CMK (cell line): ENCODE results near the gene RIPOR1.
"Not testable (repeated sequence)": the region's sequence is repeated elsewhere in the genome, so short reads cannot be mapped to it uniquely, and the experiment has no call there.

Experiments used
- DNase-seq: peaks from one replicate; pipeline ENCODE4 v3.0.0-alpha.2; 2010; ENCODE audit warnings: low read depth

Gene RIPOR1, protein sequence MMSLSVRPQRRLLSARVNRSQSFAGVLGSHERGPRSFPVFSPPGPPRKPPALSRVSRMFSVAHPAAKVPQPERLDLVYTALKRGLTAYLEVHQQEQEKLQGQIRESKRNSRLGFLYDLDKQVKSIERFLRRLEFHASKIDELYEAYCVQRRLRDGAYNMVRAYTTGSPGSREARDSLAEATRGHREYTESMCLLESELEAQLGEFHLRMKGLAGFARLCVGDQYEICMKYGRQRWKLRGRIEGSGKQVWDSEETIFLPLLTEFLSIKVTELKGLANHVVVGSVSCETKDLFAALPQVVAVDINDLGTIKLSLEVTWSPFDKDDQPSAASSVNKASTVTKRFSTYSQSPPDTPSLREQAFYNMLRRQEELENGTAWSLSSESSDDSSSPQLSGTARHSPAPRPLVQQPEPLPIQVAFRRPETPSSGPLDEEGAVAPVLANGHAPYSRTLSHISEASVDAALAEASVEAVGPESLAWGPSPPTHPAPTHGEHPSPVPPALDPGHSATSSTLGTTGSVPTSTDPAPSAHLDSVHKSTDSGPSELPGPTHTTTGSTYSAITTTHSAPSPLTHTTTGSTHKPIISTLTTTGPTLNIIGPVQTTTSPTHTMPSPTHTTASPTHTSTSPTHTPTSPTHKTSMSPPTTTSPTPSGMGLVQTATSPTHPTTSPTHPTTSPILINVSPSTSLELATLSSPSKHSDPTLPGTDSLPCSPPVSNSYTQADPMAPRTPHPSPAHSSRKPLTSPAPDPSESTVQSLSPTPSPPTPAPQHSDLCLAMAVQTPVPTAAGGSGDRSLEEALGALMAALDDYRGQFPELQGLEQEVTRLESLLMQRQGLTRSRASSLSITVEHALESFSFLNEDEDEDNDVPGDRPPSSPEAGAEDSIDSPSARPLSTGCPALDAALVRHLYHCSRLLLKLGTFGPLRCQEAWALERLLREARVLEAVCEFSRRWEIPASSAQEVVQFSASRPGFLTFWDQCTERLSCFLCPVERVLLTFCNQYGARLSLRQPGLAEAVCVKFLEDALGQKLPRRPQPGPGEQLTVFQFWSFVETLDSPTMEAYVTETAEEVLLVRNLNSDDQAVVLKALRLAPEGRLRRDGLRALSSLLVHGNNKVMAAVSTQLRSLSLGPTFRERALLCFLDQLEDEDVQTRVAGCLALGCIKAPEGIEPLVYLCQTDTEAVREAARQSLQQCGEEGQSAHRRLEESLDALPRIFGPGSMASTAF

DNA sequence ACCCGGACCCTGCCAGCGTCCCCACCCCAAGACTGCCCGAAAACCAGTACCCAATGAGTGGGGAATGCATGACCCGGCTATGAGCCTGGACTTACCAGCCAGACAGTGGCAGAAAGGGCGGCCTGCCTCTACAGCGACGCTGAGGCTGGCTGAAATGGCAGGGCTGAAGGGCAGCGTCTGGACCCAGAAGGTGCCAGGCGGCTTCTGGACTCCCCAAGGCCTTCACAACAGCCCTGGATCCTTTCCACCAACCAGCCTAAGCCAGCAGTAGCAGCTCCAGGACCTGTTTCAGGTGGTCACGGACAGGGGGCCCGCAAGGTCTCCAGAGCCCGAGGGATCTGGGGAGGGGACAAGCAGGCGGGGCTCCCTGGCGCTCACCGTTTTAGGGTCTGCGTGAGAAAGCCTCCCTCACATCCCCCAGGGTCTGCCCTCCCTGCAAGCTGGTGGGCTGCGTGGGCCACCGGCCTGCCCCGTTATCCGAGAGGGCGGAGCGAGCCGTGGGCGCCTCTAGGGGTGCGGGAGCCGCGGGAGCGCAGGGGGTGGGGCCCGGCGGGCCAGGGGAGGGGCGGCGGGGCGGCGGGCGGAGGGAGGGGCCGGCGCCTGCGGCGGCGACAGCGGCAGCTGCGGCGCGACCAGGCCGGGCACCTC is at the start of gene RIPOR1:
RIPOR1 (plus strand) TSS at position 608 of the 648 bp plus-strand sequence. CDS start 9,618 bp downstream, outside the sequence.
- DNase-seq: no peak

GRCh38 chr16:67480833-67481560 is 47.6 kb upstream of the RIPOR1 start, which contains the start of gene ATP6V0D1:
ATP6V0D1 (minus strand) TSS chr16:67481157; CDS start chr16:67481086, 71 bp downstream.
- DNase-seq: peak; percentile 96

DNA sequence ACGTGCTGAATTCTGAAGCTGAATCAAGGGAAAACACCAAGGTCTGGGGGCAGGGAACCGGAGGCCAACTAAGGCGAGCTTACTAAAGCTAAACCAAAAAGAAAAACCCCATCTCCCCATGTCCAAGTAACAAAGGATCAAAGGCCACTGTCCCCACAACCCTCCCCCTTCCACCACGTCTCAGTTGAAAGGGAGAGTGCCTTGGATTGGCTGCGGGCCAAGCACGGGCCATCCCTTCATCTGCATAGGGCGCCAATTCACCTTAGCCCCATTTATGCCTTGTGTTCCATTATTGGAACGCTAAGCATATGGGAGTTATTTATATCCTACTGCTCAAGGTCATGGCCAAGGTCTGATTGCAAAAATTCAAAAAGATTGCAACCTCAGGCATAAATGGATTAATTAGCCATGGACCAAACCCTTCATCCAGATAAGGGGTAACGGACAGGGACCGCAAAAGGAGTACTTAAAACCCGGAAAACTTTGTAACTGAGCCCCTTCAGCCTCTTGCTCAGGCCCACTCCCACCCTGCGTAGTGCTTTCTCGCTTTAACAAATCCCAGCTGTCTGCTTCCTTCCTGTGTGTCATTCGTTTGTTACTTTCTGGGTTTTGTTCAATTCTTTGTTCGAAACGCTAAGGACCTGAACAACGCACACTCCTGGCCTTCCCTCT is 46.9 kb upstream of the RIPOR1 start:
- DNase-seq: peak; percentile 43

DNA sequence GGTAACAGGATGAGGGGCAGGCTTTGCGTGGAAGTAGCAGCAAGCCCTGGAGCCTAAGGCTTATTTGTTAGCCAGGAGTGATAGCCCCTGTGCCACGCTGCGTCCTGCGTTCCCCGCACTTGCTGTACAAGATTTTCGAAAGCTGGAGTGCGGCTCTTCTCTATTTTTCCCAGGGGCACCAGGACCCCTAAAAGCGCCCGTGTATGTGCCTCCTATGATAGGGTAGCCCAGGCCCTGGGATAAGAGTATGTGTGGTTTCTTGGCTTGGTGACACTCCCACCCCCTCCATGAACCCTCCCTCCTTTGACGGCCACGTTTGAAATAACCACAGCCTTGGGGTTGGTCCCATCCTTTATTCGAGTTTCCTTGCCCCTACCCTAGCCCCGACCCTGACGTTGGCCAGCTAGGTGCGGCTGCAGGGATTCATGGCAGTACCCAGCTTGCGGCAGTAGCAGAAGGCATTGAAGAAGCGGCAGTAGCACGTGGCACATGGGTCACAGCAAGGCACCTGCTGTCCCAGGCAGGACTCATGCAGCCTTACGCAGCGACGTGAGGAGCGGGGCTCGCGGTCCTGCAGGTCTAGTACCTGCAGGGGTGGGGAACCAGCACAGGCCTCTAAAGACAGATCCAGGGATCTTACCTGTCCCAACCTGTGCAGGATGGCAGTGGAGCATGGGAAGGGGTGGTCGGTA is 46.2 kb upstream of the RIPOR1 start:
- DNase-seq: no peak

DNA sequence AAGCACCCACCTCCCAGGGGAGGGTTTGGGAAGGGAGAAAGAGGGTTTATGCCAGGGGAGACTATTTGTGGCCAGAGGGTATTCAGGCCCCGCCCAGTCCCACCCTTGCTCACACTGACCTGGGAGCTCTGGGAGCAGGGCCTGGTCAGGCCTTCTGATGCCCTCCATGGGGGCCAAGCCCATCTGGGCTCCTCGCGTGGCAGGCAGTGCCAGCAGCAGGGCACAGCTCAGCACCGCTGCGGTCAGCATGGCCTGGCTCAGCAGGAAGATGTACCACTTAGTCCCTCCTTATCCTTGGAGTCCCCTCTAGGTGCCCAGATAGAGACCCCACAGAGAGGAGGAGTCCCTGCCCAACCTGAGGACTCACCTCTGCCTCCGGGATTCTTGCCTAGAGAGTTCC is 45.5 kb upstream of the RIPOR1 start, which contains the start of gene AGRP:
AGRP (minus strand) TSS at position 398 of the 400 bp plus-strand sequence; CDS start at position 249, 149 bp downstream.
- no peak for DNase-seq

GRCh38 chr16:67483731-67484525 is 44.7 kb upstream of the RIPOR1 start:
- no peak for DNase-seq

DNA sequence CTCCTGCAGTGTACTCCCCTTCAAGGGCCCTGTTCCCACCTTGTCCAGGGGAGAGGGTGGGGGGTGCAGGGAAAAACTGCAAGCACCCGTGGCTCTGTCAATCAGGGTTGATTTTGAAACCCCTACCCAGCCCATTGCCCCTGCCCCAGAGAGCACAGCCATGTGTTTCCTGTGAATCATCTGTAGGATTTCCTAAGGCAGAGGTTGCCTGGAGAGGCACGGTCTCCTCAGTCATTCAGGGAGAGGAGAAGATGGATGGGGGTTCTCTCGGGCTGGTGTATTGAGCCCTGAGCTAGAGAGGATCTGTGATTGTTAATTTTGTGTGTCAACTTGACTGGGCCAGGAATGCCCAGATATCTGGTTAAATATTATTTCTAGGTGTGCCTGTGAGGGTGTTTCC is 41.8 kb upstream of the RIPOR1 start:
- no peak for DNase-seq

- not testable (repeated sequence) for DNase-seq
These were observed 41.1 kb upstream of the RIPOR1 start for GRCh38 chr16:67487561-67487960.

GRCh38 chr16:67489401-67490083 is 39.1 kb upstream of the RIPOR1 start:
- DNase-seq: no peak

GRCh38 chr16:67490335-67491096 is 38.1 kb upstream of the RIPOR1 start:
- no peak for DNase-seq

DNA sequence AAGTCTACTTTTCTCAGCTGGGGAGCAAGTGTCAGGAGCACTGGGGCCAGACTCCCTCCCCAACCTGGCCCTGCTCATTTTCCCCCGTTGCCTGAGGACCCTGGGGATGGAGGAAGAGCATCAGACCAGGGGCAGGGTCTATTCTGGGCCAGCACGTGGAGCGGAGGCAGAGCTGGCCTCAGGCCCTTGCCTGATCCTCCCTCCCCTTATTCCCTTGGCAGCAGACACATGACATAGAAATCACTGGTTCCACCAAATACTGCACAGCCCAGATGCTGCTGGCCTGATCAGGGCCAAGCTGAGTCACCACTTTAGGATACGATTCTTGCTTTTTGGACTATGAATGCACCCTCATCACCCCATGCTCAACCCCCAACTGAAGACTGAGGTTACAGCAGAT is 29.5 kb upstream of the RIPOR1 start:
- no peak for DNase-seq

- peak; percentile 91 for DNase-seq
These were observed 24.3 kb upstream of the RIPOR1 start for GRCh38 chr16:67504031-67505021.

DNA sequence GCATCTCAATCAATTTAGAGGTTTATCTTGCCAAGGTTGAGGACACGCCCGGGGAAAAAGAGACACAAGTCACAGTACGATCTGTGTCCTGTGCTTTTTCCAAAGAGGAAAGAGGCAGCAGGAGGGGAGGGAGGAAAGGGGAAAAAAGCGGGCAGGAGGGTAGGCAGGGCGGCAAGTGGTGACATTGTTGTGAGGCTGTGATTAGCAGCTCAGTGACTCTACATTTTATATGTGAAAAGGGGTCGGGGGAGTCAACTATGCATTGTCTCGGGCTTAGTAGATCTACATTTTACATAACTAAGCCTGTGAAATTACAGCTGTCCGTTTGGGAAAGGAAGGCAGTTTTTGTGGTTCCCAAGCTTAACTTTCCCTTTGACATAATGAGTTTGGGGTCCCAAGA is 22.2 kb upstream of the RIPOR1 start:
- no peak for DNase-seq

DNA sequence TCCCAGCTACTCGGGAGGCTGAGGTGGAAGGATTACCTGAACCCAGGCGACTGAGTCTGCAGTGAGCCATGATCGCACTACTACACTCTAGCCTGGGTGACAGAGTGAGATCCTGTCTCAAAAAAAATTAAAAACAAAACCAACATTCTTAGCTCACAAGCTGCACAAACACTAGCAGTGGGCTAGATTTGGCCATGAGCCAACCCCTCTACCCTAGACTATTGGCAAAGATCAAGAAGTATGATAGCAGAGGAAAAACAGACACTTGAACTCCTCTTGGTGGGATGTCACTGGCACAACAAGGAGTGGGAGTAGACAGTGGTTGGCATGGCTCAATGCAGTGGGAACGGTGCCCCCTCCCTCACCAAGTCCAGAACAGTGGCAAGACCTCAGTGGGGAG is 19.6 kb upstream of the RIPOR1 start:
- DNase-seq: no peak

- DNase-seq: not testable (repeated sequence)
These were observed 14.7 kb upstream of the RIPOR1 start for GRCh38 chr16:67513892-67514291.

- no peak for DNase-seq
These were observed 14.2 kb upstream of the RIPOR1 start for GRCh38 chr16:67514382-67514828.
